MM.1S (cell line): ENCODE results near the gene FHL3.

Experiments used
- DNase-seq: peaks from one replicate; pipeline ENCODE4 v3.0.0-alpha.2; 2015
- H2AFZ ChIP-seq: fragments of 300-600 bp; sonication (generic); 2 replicates; pipeline ENCODE4 v1.6.0; 2016; ENCODE audit warnings: antibody characterized with exemption, low read length
- H3F3A ChIP-seq: fragments of 300-600 bp; sonication (generic); 2 replicates; pipeline ENCODE4 v1.6.1; 2016; ENCODE audit warnings: mild to moderate bottlenecking, antibody characterized with exemption, low read length, moderate library complexity, mixed read lengths; ENCODE audit not compliant: insufficient read depth
- H3K27ac ChIP-seq: fragments of 300-600 bp; sonication (generic); 2 replicates; pipeline ENCODE4 v1.5.1; 2016; ENCODE audit warnings: mild to moderate bottlenecking, low read length
- H3K27me3 ChIP-seq: fragments of 300-600 bp; sonication (generic); replicated peaks from 2 replicates; pipeline ENCODE4 v1.6.0; 2016; ENCODE audit warnings: low read length; ENCODE audit not compliant: insufficient read depth
- H3K36me3 ChIP-seq: fragments of 300-600 bp; sonication (generic); replicated peaks from 2 replicates; pipeline ENCODE4 v1.6.1; 2016; ENCODE audit warnings: mild to moderate bottlenecking, low read length, mixed read lengths; ENCODE audit not compliant: insufficient read depth
- H3K4me1 ChIP-seq: fragments of 300-600 bp; sonication (generic); 2 replicates; pipeline ENCODE4 v1.6.1; 2016; ENCODE audit warnings: low read length, mixed read lengths
- H3K4me2 ChIP-seq: fragments of 300-600 bp; sonication (generic); 2 replicates; pipeline ENCODE4 v1.6.0; 2016; ENCODE audit warnings: low read depth, low read length
- H3K4me3 ChIP-seq: fragments of 300-600 bp; sonication (generic); 2 replicates; pipeline ENCODE4 v1.5.1; 2016; ENCODE audit warnings: low read length, mixed read lengths
- H3K79me2 ChIP-seq: fragments of 300-600 bp; sonication (generic); 2 replicates; pipeline ENCODE4 v1.6.1; 2016; ENCODE audit warnings: mixed run types, low read length, mixed read lengths
- H3K9ac ChIP-seq: fragments of 300-600 bp; sonication (generic); 2 replicates; pipeline ENCODE4 v1.6.1; 2016; ENCODE audit warnings: low read length, mixed read lengths
- H3K9me2 ChIP-seq: fragments of 300-600 bp; sonication (generic); replicated peaks from 2 replicates; pipeline ENCODE4 v1.6.1; 2016; ENCODE audit warnings: mild to moderate bottlenecking, low read length, mixed read lengths; ENCODE audit not compliant: insufficient read depth
- H3K9me3 ChIP-seq: fragments of 300-600 bp; sonication (generic); replicated peaks from 2 replicates; pipeline ENCODE4 v1.6.1; 2016; ENCODE audit warnings: mild to moderate bottlenecking, low read length, mixed read lengths; ENCODE audit not compliant: insufficient read depth
- H4K20me1 ChIP-seq: fragments of 300-600 bp; sonication (generic); 2 replicates; pipeline ENCODE4 v1.6.1; 2016; ENCODE audit warnings: mild to moderate bottlenecking, low read length, moderate library complexity, mixed read lengths; ENCODE audit not compliant: insufficient read depth
- CTCF ChIP-seq: fragments of 300-600 bp; sonication (generic); IDR thresholded peaks from 2 replicates; pipeline ENCODE4 v1.5.1; 2016; ENCODE audit warnings: antibody characterized with exemption, low read length, mixed read lengths
- EZH2 ChIP-seq: fragments of 300-600 bp; sonication (generic); optimal IDR thresholded peaks from 2 replicates; pipeline ENCODE3; 2017; ENCODE audit warnings: low read depth, mild to moderate bottlenecking, antibody characterized with exemption, low read length, mixed read lengths
- EZH2phosphoT487 ChIP-seq: fragments of 300-600 bp; sonication (generic); IDR thresholded peaks from 2 replicates; pipeline ENCODE4 v1.6.1; 2018; ENCODE audit warnings: antibody characterized with exemption, low read length

FHL3 gene

GRCh38 chr1:38009088-38009840, 4.0 kb upstream of the FHL3 start:
- Histone ChIP-seq H3K27me3 (peaks cover 6% of the 10 kb centered on the region), H4K20me1 (no peaks in the 10 kb centered on the region), H2AFZ (0 out of 2 replicates have a peak overlapping the region, but pooled peaks have one; percentile 6), H3K4me1 (peaks cover 6% of the 10 kb centered on the region), H3K9me2 (no peaks in the 10 kb centered on the region), H3K79me2 (peaks cover 17% of the 10 kb centered on the region), H3K36me3 (no peaks in the 10 kb centered on the region), H3K9me3 (no peaks in the 10 kb centered on the region), H3K9ac (no peak overlapping the region), H3K27ac (no peak overlapping the region), H3K4me3 (no peak overlapping the region), H3K4me2 (no peak overlapping the region), H3F3A (peaks cover 4% of the 10 kb centered on the region; the same call in 1 of the 2 replicates)
- TF ChIP-seq EZH2 (no peak), CTCF (no peak), EZH2phosphoT487 (no peak)
- no peak for DNase-seq

DNA sequence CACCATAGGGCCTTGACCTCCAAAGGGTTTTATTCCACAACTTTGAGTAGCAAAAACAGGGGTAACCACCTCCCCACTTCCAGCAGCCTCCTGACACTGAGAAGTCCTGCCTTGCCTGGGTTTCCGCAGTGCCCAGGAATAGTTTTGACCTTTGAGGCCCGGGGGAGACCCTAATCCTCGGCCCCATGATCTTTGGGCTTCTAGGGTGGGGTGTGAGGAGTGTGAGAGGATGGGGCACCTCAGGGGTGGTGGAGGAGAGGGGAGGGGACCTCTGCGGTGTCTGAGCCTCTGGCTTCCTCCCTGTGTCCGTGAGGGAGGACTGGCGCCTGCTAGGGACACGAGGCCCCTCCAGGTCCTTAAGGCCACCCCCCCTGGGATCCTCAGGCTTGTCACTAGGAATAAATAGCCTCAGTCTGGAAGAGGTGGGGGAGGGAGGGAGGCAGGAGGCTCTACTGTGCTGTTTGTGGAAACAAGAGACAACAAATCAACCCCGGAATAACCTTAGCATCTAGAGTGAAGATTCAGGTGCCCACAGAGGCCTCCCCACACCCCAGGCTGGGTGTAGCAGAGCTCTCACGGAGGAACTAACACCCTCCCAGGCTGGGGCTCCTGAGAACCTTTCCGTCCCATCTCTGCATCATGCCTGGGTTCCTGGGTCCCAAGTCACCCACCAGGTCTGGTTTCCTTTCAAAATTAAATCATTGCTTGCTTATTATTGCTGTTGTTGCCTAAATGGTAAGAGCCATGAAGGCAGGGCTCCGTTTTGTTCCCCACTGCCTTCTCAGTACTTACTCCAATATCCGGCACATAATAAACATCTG, 904 bp upstream of the FHL3 start:
- Histone ChIP-seq H3K9me3 (no peaks in the 10 kb centered on the region), H3F3A (no peaks in the 10 kb centered on the region; the same call in 1 of the 2 replicates), H3K4me2 (0 out of 2 replicates have a peak overlapping the region, but pooled peaks have one; percentile 24), H3K9me2 (no peaks in the 10 kb centered on the region), H2AFZ (0 out of 2 replicates have a peak overlapping the region, but pooled peaks have one; percentile 45), H3K27me3 (peaks cover 14% of the 10 kb centered on the region), H3K4me3 (no peak overlapping the region), H3K27ac (no peak overlapping the region), H3K79me2 (no peaks in the 10 kb centered on the region), H4K20me1 (no peaks in the 10 kb centered on the region), H3K9ac (no peak overlapping the region), H3K36me3 (no peaks in the 10 kb centered on the region), H3K4me1 (no peaks in the 10 kb centered on the region)
- no peak for TF ChIP-seq EZH2phosphoT487
- no peak for TF ChIP-seq CTCF
- DNase-seq = no peak

- TF ChIP-seq EZH2 (no peak), EZH2phosphoT487 (no peak)
- no peak overlapping the region for H3K27ac ChIP-seq
- H4K20me1 ChIP-seq = no peaks in the 10 kb centered on the region
- H3K36me3 ChIP-seq = no peaks in the 10 kb centered on the region
- peaks cover 14% of the 10 kb centered on the region for H3K27me3 ChIP-seq
- no peaks in the 10 kb centered on the region for H3F3A ChIP-seq
- H3K4me1 ChIP-seq = 0 out of 2 replicates have a peak, but pooled peaks cover 2% of the 10 kb centered on the region
- H2AFZ ChIP-seq = no peak overlapping the region
- H3K79me2 ChIP-seq = no peaks in the 10 kb centered on the region
- DNase-seq = no peak
- no peaks in the 10 kb centered on the region for H3K9me3 ChIP-seq
- H3K4me3 ChIP-seq = no peak overlapping the region
- no peaks in the 10 kb centered on the region for H3K9me2 ChIP-seq
- no peak overlapping the region for H3K9ac ChIP-seq
- H3K4me2 ChIP-seq = peak overlapping the region; percentile 52
These were observed 818 bp downstream of the FHL3 start for GRCh38 chr1:38004284-38005108.
